Right ventricle myocardium inferior (tissue), 1 donor: Measurements from ENCODE around the gene DPP7. TPM values are rescaled to one million over a fixed set of nuclear protein-coding genes. Genes with fewer than 3 reads are reported as not detected.
A peak's percentile ranks its signal among the peaks of the same experiment; 100 is the strongest.

Source experiments
- ATAC-seq: fragments of 200-7000 bp; cut with Tn5 transposase; one replicate; pipeline ENCODE4 v1.9.1; 2020; ENCODE audit warnings: mild to moderate bottlenecking, moderate library complexity
- DNase-seq: peaks from one replicate; pipeline ENCODE4 v3.0.0; 2021; ENCODE audit errors: missing footprints
- intact Hi-C: fragments of 100-400 bp; cut with DNase I; formaldehyde crosslinking; loops from one replicate; pipeline ENCODE4 v1.11.0; 2022
- long read RNA-seq: library from polyadenylated mRNA; unstranded; transcript quantifications from one replicate; pipeline ENCODE4 v2.0.0, GENCODE V29; 2021
- total RNA-seq: library from RNA; stranded (reverse); fragmentation: NEBNext Ultra II Directional; extraction: Animal tissue kit (Norgen Biotek cat#: 25700); gene quantifications from one replicate; pipeline ENCODE4 v1.2.1, GENCODE V29; 2021
- donor health status: DM: no; HTN: yes; CAD: no; lungs with severe emphysema.

The DPP7 gene
- total RNA-seq: 143 TPM
- long read RNA-seq, transcript DPP7-201 (13 exons, 1,590 nt): major isoform, 102 of 165 reads
- long read RNA-seq, partial matches to known transcripts: 22 of 165 reads
- long read RNA-seq, other reads (novel, unspliced or antisense): 39 of 165 reads

GRCh38 chr9:137114613-137115393 lies at the start of gene DPP7:
TSS of gene DPP7 (minus strand) at chr9:137114733. CDS start at chr9:137114713, 20 bp downstream.
- ATAC-seq: peak; percentile 86
- DNase-seq: peak; percentile 92
- intact Hi-C loops: loop anchor here (2.0 kb wide), 1 partner anchor 74 kb away; the partner anchor contains the start of genes ANAPC2 and SSNA1

- intact Hi-C loops: no loop called here
- ATAC-seq (no peak), DNase-seq (no peak)
Measured at GRCh38 chr9:137163805-137164204, 49.3 kb upstream of the DPP7 start.

GRCh38 chr9:137163365-137163715 lies 48.8 kb upstream of the DPP7 start:
- intact Hi-C loops: no loop called here
- ATAC-seq: no peak
- DNase-seq: no peak

- intact Hi-C loops: no loop called here
Measured at GRCh38 chr9:137162505-137163364, 48.2 kb upstream of the DPP7 start.

GRCh38 chr9:137161558-137162486 lies 47.3 kb upstream of the DPP7 start:
- intact Hi-C loops: no loop called here
- no peak for ATAC-seq
- DNase-seq: no peak

More at GRCh38 chr9:137162505-137163364, 48.2 kb upstream of the DPP7 start:
- ATAC-seq: peak; percentile 38
- no peak for DNase-seq

- ATAC-seq (no peak), DNase-seq (no peak)
- intact Hi-C loops: no loop called here
Measured at GRCh38 chr9:137160716-137161557, 46.4 kb upstream of the DPP7 start.

- ATAC-seq: no peak
- DNase-seq: no peak
- intact Hi-C loops: no loop called here
Measured at GRCh38 chr9:137160054-137160425, 45.5 kb upstream of the DPP7 start.

GRCh38 chr9:137159105-137160053 lies 44.8 kb upstream of the DPP7 start:
- intact Hi-C loops: no loop called here
- ATAC-seq (no peak), DNase-seq (no peak)

- no peak for DNase-seq
- no peak for ATAC-seq
- intact Hi-C loops: no loop called here
Measured at GRCh38 chr9:137158625-137159024, 44.1 kb upstream of the DPP7 start.

GRCh38 chr9:137157618-137158415 lies 43.3 kb upstream of the DPP7 start:
- intact Hi-C loops: no loop called here
- no peak for ATAC-seq

GRCh38 chr9:137156567-137157375 lies 42.2 kb upstream of the DPP7 start:
- intact Hi-C loops: no loop called here
- DNase-seq: peak; percentile 74
- no peak for ATAC-seq

More at GRCh38 chr9:137157618-137158415, 43.3 kb upstream of the DPP7 start:
- DNase-seq: no peak

- DNase-seq (no peak), ATAC-seq (no peak)
- intact Hi-C loops: no loop called here
Measured at GRCh38 chr9:137152844-137153405, 38.4 kb upstream of the DPP7 start.

- ATAC-seq (no peak), DNase-seq (no peak)
- intact Hi-C loops: no loop called here
Measured at GRCh38 chr9:137150617-137151457, 36.3 kb upstream of the DPP7 start.
